Measurements from ENCODE around the gene PTPRN2.
"Not testable (repeated sequence)": the region's sequence is repeated elsewhere in the genome, so short reads cannot be mapped to it uniquely, and the experiment has no call there.

The PTPRN2 gene

GRCh38 chr7:158468181-158468580 lies 119.4 kb downstream of the PTPRN2 start:
- no peak for DNase-seq (ENCODE audit: low read depth)

GRCh38 chr7:158467562-158467961 lies 120.1 kb downstream of the PTPRN2 start:
- DNase-seq (ENCODE audit: low read depth): no peak

- no peak for DNase-seq (ENCODE audit: low read depth)
Observed at GRCh38 chr7:158463317-158463716, 124.3 kb downstream of the PTPRN2 start.

GRCh38 chr7:158461824-158462223 lies 125.8 kb downstream of the PTPRN2 start:
- DNase-seq (ENCODE audit: low read depth): no peak

GRCh38 chr7:158460665-158461064 lies 127.0 kb downstream of the PTPRN2 start:
- no peak for DNase-seq (ENCODE audit: low read depth)

- no peak for DNase-seq (ENCODE audit: low read depth)
Observed at GRCh38 chr7:158458716-158459282, 128.8 kb downstream of the PTPRN2 start.

- DNase-seq (ENCODE audit: low read depth): no peak
Observed at GRCh38 chr7:158458096-158458495, 129.5 kb downstream of the PTPRN2 start.

- not testable (repeated sequence) for DNase-seq (ENCODE audit: low read depth)
Observed at GRCh38 chr7:158457586-158457985, 130.0 kb downstream of the PTPRN2 start.

- no peak for DNase-seq (ENCODE audit: low read depth)
Observed at GRCh38 chr7:158454631-158455030, 133.0 kb downstream of the PTPRN2 start.

GRCh38 chr7:158453663-158454062 lies 134.0 kb downstream of the PTPRN2 start:
- DNase-seq (ENCODE audit: low read depth): no peak

GRCh38 chr7:158452331-158452730 lies 135.3 kb downstream of the PTPRN2 start:
- DNase-seq (ENCODE audit: low read depth): no peak

GRCh38 chr7:158450476-158451124 lies 137.0 kb downstream of the PTPRN2 start:
- no peak for DNase-seq (ENCODE audit: low read depth)

GRCh38 chr7:158449942-158450341 lies 137.7 kb downstream of the PTPRN2 start:
- no peak for DNase-seq (ENCODE audit: low read depth)

GRCh38 chr7:158449266-158449665 lies 138.4 kb downstream of the PTPRN2 start:
- DNase-seq (ENCODE audit: low read depth): no peak

GRCh38 chr7:158448430-158449100 lies 139.1 kb downstream of the PTPRN2 start:
- no peak for DNase-seq (ENCODE audit: low read depth)

- no peak for DNase-seq (ENCODE audit: low read depth)
Observed at GRCh38 chr7:158447506-158448171, 140.0 kb downstream of the PTPRN2 start.

GRCh38 chr7:158447151-158447505 lies 140.5 kb downstream of the PTPRN2 start:
- no peak for DNase-seq (ENCODE audit: low read depth)

- no peak for DNase-seq (ENCODE audit: low read depth)
Observed at GRCh38 chr7:158446706-158447105, 140.9 kb downstream of the PTPRN2 start.

GRCh38 chr7:158446281-158446680 lies 141.3 kb downstream of the PTPRN2 start:
- DNase-seq (ENCODE audit: low read depth): no peak

GRCh38 chr7:158445421-158446175 lies 142.0 kb downstream of the PTPRN2 start:
- no peak for DNase-seq (ENCODE audit: low read depth)

- DNase-seq (ENCODE audit: low read depth): no peak
Observed at GRCh38 chr7:158444501-158445420, 142.9 kb downstream of the PTPRN2 start.

Data from HS-5 (cell line).